T-cell (primary cell): ENCODE measurements around the gene HBZ. TPM values are rescaled to one million over a fixed set of nuclear protein-coding genes. Genes with fewer than 3 reads are reported as not detected.
"Not testable (repeated sequence)": the region's sequence is repeated elsewhere in the genome, so short reads cannot be mapped to it uniquely, and the experiment has no call there.

ENCODE experiments used
- ATAC-seq, 4 experiments: fragments of 200-7000 bp in 3 of 4; fragments of 150-1000 bp in 1 of 4; cut with Tn5 transposase; replicated peaks in 1 of 4; 1 replicate in 3 of 4; 2 replicates in 1 of 4; pipeline ENCODE4 v1.10.0; 2021; ENCODE audit warnings: moderate library complexity in 3 of 4, mild to moderate bottlenecking in 2 of 4, moderate number of reproducible peaks in 1 of 4
- CTCF ChIA-PET, 2 donors: fragments of 300-600 bp; sonication (Branson Sonifier 250); formaldehyde crosslinking; loops; one replicate each; lab custom pipeline; 2022; ENCODE audit warnings: antibody characterized with exemption in 2 of 2; lab: Charles Lee
- POLR2A ChIA-PET, 2 donors: fragments of 300-600 bp; sonication (Branson Sonifier 250); formaldehyde crosslinking; loops; one replicate each; lab custom pipeline; 2022; ENCODE audit warnings: antibody characterized with exemption in 2 of 2; lab: Charles Lee
- DNase-seq, 35 experiments: peaks; one replicate each; pipeline versions ENCODE4 v3.0.0 to v3.0.0-alpha.2; 2013 to 2023
- H3K27ac ChIP-seq: one replicate; pipeline ENCODE4 v1.5.1; 2013; ENCODE audit warnings: low read length
- H3K27me3 ChIP-seq, 2 experiments: replicated peaks in 1 of 2; 1 replicate in 1 of 2; 2 replicates in 1 of 2; pipeline versions ENCODE4 v1.6.1 to v1.7.0; 2013; ENCODE audit warnings: low read length in 1 of 2, mixed read lengths in 1 of 2; ENCODE audit not compliant: control insufficient read depth in 2 of 2, insufficient read depth in 2 of 2; ENCODE audit errors: extremely low read depth in 1 of 2
- H3K36me3 ChIP-seq, 2 donors: 1 replicate in 1 of 2; 2 replicates in 1 of 2; pipeline versions ENCODE4 v1.6.1 to v1.7.0; 2013; ENCODE audit warnings: low read length in 1 of 2; ENCODE audit not compliant: control insufficient read depth in 2 of 2, insufficient read depth in 1 of 2; ENCODE audit errors: extremely low read depth in 1 of 2
- H3K4me1 ChIP-seq, 2 experiments: 1 replicate in 1 of 2; 2 replicates in 1 of 2; pipeline versions ENCODE4 v1.6.1 to v1.7.0; 2013; ENCODE audit warnings: low read length in 2 of 2, mixed read lengths in 1 of 2; ENCODE audit not compliant: insufficient read depth in 2 of 2, control insufficient read depth in 1 of 2; ENCODE audit errors: extremely low read depth in 1 of 2
- H3K4me3 ChIP-seq, 2 donors: 1 replicate in 1 of 2; 2 replicates in 1 of 2; pipeline versions ENCODE4 v1.5.1 to v1.7.0; 2013; ENCODE audit warnings: mild to moderate bottlenecking in 2 of 2, low read length in 1 of 2, moderate library complexity in 1 of 2; ENCODE audit not compliant: control insufficient read depth in 1 of 2; ENCODE audit errors: extremely low read depth in 1 of 2
- H3K9me3 ChIP-seq: 2 replicates; pipeline ENCODE4 v1.7.0; 2013
- H3K27ac Mint-ChIP-seq, 2 donors: one replicate each; pipeline ENCODE4 v1.8.0; 2020 to 2021; ENCODE audit warnings: mild to moderate bottlenecking in 2 of 2, mixed read lengths in 2 of 2
- H3K27me3 Mint-ChIP-seq, 2 donors: one replicate each; pipeline ENCODE4 v1.8.0; 2021 to 2022; ENCODE audit warnings: mixed read lengths in 2 of 2
- H3K36me3 Mint-ChIP-seq: one replicate; pipeline ENCODE4 v1.8.0; 2021; ENCODE audit warnings: mixed read lengths
- H3K4me1 Mint-ChIP-seq, 3 donors: one replicate each; pipeline ENCODE4 v1.8.0; 2020 to 2022; ENCODE audit warnings: mixed read lengths in 3 of 3, mild to moderate bottlenecking in 1 of 3
- H3K4me3 Mint-ChIP-seq, 3 donors: one replicate each; pipeline ENCODE4 v1.8.0; 2020 to 2022; ENCODE audit warnings: mild to moderate bottlenecking in 3 of 3, mixed read lengths in 3 of 3, moderate library complexity in 3 of 3
- H3K9me3 Mint-ChIP-seq, 3 donors: one replicate each; pipeline ENCODE4 v1.8.0; 2020 to 2022; ENCODE audit warnings: mixed read lengths in 3 of 3
- WGBS: methylation state at CpG from one replicate; pipeline ENCODE4 v1.1.5; 2013; ENCODE audit warnings: missing lambda C conversion rate; ENCODE audit not compliant: insufficient coverage; 5-methylcytosine and 5-hydroxymethylcytosine counted together
- total RNA-seq, 35 experiments: library from RNA in 6 of 35; stranded (reverse) in 6 of 35; fragments of 120-200 nt in 1 of 35; gene quantifications; one replicate each; pipeline versions ENCODE4 v1.2.1 to v1.2.4 and lab custom pipeline; 2013 to 2026

Gene HBZ
- total RNA-seq, 5 donors from 2014 or later (not counting 1 experiment from before 2014, with no cell fraction given), result 0.51 to 0.76 (median 0.59) TPM; not detected in 2

GRCh38 chr16:162271-162991 is 10.0 kb downstream of the HBZ start:
- 88% methylated on average over 9 of the region's 13 CpGs for WGBS
- no peak overlapping the region for H3K27ac Mint-ChIP-seq
- Histone ChIP-seq H3K27me3 (peaks cover 4 to 62% of the 10 kb centered on the region in 2 experiments), H3K36me3 (no peaks in the 10 kb centered on the region), H3K27ac (no peak overlapping the region), H3K4me1 (peaks cover 4 to 21% of the 10 kb centered on the region in 2 experiments), H3K9me3 (no peaks in the 10 kb centered on the region), H3K4me3 (no peak overlapping the region)
- peaks cover 0 to 17% (median 9%) of the 10 kb centered on the region in 3 donors for H3K4me1 Mint-ChIP-seq
- no peaks in the 10 kb centered on the region for H3K9me3 Mint-ChIP-seq
- POLR2A ChIA-PET, result no interaction called here
- no peak overlapping the region for H3K4me3 Mint-ChIP-seq
- H3K27me3 Mint-ChIP-seq, result peaks cover 28 to 43% of the 10 kb centered on the region in 2 donors
- CTCF ChIA-PET, result no interaction called here
- DNase-seq (no peak), ATAC-seq (no peak)
- no peaks in the 10 kb centered on the region for H3K36me3 Mint-ChIP-seq

- H3K9me3 ChIP-seq, H3K4me3 Mint-ChIP-seq, H3K27ac ChIP-seq, H3K9me3 Mint-ChIP-seq, CTCF ChIA-PET, ATAC-seq, H3K36me3 Mint-ChIP-seq, H3K4me3 ChIP-seq, H3K27ac Mint-ChIP-seq, H3K36me3 ChIP-seq, DNase-seq, POLR2A ChIA-PET: not testable (repeated sequence)
- Mint-ChIP-seq H3K4me1 (peaks cover 0 to 17% (median 9%) of the 10 kb centered on the region in 3 donors), H3K27me3 (peaks cover 31 to 47% of the 10 kb centered on the region in 2 donors)
- WGBS, result no CpG with 5 or more reads among the region's 10 CpGs
- Histone ChIP-seq H3K4me1 (peaks cover 4 to 21% of the 10 kb centered on the region in 2 experiments), H3K27me3 (peaks cover 4 to 69% of the 10 kb centered on the region in 2 experiments)
These were observed 10.7 kb downstream of the HBZ start for GRCh38 chr16:163139-163538.

- H3K9me3 ChIP-seq, POLR2A ChIA-PET, H3K27ac ChIP-seq, ATAC-seq, H3K4me3 ChIP-seq, CTCF ChIA-PET, H3K9me3 Mint-ChIP-seq, H3K36me3 ChIP-seq, H3K36me3 Mint-ChIP-seq, DNase-seq, H3K27ac Mint-ChIP-seq, H3K4me3 Mint-ChIP-seq: not testable (repeated sequence)
- Mint-ChIP-seq H3K4me1 (peaks cover 0 to 17% (median 9%) of the 10 kb centered on the region in 3 donors), H3K27me3 (peaks cover 33 to 49% of the 10 kb centered on the region in 2 donors)
- WGBS, result no CpG with 5 or more reads among the region's 3 CpGs
- Histone ChIP-seq H3K4me1 (peaks cover 4 to 21% of the 10 kb centered on the region in 2 experiments), H3K27me3 (peaks cover 6 to 75% of the 10 kb centered on the region in 2 experiments)
These were observed 11.3 kb downstream of the HBZ start for GRCh38 chr16:163696-164095.

DNA sequence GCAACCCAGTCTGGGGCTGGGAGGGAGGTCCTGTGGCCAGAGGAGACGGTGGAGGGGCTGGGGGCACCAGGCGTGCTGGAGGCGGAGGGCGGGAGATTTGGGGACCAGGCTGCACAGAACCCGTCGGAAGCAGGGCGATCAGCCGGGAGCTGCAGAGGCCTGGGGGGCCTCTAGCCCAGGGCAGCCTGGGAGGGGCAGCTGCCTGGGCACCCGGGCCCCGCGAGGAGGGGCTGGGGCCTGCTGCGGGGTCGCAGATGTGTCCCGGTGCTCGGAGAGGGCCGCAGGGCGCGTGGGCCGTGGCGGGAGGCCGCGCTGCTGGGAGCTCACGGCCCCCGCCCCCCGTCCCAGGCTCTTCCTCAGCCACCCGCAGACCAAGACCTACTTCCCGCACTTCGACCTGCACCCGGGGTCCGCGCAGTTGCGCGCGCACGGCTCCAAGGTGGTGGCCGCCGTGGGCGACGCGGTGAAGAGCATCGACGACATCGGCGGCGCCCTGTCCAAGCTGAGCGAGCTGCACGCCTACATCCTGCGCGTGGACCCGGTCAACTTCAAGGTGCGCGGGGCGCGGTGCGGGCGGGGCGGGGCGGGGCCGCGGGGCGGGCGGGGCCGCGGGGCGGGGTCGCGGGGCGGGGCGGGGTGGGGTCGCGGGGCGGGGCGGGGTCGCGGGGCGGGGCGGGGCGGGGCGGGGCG is 11.8 kb downstream of the HBZ start:
- H3K27me3 Mint-ChIP-seq, result peaks cover 33 to 52% of the 10 kb centered on the region in 2 donors

GRCh38 chr16:164827-165538 is 12.5 kb downstream of the HBZ start:
- CTCF ChIA-PET, result no interaction called here
- Mint-ChIP-seq H3K4me1 (peaks cover 0 to 17% (median 9%) of the 10 kb centered on the region in 3 donors), H3K27me3 (peaks cover 30 to 52% of the 10 kb centered on the region in 2 donors), H3K9me3 (no peaks in the 10 kb centered on the region), H3K27ac (no peak overlapping the region), H3K36me3 (no peaks in the 10 kb centered on the region), H3K4me3 (peak overlapping the region in 1 of 3 donors; percentile 65)
- H3K9me3 ChIP-seq, result no peaks in the 10 kb centered on the region
- peaks cover 4 to 21% of the 10 kb centered on the region in 2 experiments for H3K4me1 ChIP-seq
- H3K4me3 ChIP-seq, result peak overlapping the region in 1 of 2 donors; percentile 53
- peak in 1 of 4 experiments; percentile 35 for ATAC-seq
- H3K27ac ChIP-seq, result no peak overlapping the region
- no peak for DNase-seq
- POLR2A ChIA-PET, result no interaction called here
- H3K27me3 ChIP-seq, result peaks cover 6 to 75% of the 10 kb centered on the region in 2 experiments
- no peaks in the 10 kb centered on the region for H3K36me3 ChIP-seq
- WGBS, result 10% methylated on average over 35 of the region's 77 CpGs

More for the DNA sequence above, 11.8 kb downstream of the HBZ start:
- H3K9me3 ChIP-seq, H3K36me3 Mint-ChIP-seq, H3K36me3 ChIP-seq, POLR2A ChIA-PET, H3K27ac ChIP-seq, CTCF ChIA-PET, H3K9me3 Mint-ChIP-seq, H3K4me3 Mint-ChIP-seq, H3K27ac Mint-ChIP-seq, H3K4me3 ChIP-seq, DNase-seq: not testable (repeated sequence)
- no CpG with 5 or more reads among the region's 80 CpGs for WGBS
- ATAC-seq, result peak in 3 of 4 experiments; percentile 13 to 40 (median 26)
- Histone ChIP-seq H3K27me3 (peaks cover 6 to 76% of the 10 kb centered on the region in 2 experiments), H3K4me1 (peaks cover 4 to 21% of the 10 kb centered on the region in 2 experiments)
- H3K4me1 Mint-ChIP-seq, result peaks cover 0 to 17% (median 9%) of the 10 kb centered on the region in 3 donors
